HCT116 (cell line): ENCODE results near the gene FAM13C. TPM values are rescaled to one million over a fixed set of nuclear protein-coding genes. Genes with fewer than 3 reads are reported as not detected.

Source experiments
- ATAC-seq: fragments of 200-7000 bp; cut with Tn5 transposase; 2 replicates; pipeline ENCODE4 v1.9.1; 2020; ENCODE audit warnings: mild to moderate bottlenecking, moderate library complexity
- BruUV-seq: library from RNA; stranded (reverse); fragments of 400-500 nt; replicated peaks from 2 replicates; lab custom pipeline; 2021; lab: Mats Ljungman, UMichigan
- CTCF ChIA-PET: fragments of 300-600 bp; sonication (Branson Sonifier 250); formaldehyde crosslinking; loops from one replicate; lab custom pipeline; 2021; ENCODE audit warnings: antibody characterized with exemption; lab: Charles Lee
- POLR2A ChIA-PET: fragments of 300-600, 350-600 bp; sonication (Branson Sonifier 250); formaldehyde crosslinking; loops from one replicate; lab custom pipeline; 2021; ENCODE audit warnings: antibody characterized with exemption; lab: Charles Lee
- RAD21 ChIA-PET, 2 experiments: fragments of 300-600 bp; sonication (Branson Sonifier 250); formaldehyde crosslinking; loops; one replicate each; lab custom pipeline; 2023; ENCODE audit warnings: low total read pairs in 2 of 2; ENCODE audit not compliant: uncharacterized antibody in 2 of 2, unreplicated experiment in 2 of 2, low non-redundant PET in 1 of 2; lab: Charles Lee
- DNase-seq: peaks from one replicate; pipeline ENCODE4 v3.0.0-alpha.2; 2010; ENCODE audit warnings: low read depth, low spot score
- H2AFZ ChIP-seq: fragments of 200-600 bp; shearing (Covaris generic), sonication (generic); 2 replicates; pipeline ENCODE4 v1.6.1; 2017; ENCODE audit warnings: low read depth, mixed run types, mixed read lengths, antibody characterized with exemption, low read length; ENCODE audit not compliant: poor library complexity, severe bottlenecking
- H3K27ac ChIP-seq: 2 replicates; pipeline ENCODE4 v1.5.1; 2012; ENCODE audit warnings: low read depth, low read length
- H3K27me3 ChIP-seq: fragments of 200-600 bp; sonication (generic); 2 replicates; pipeline ENCODE4 v1.6.1; 2016; ENCODE audit warnings: mixed run types, low read length, mixed read lengths; ENCODE audit not compliant: insufficient read depth
- H3K36me3 ChIP-seq, 2 experiments: fragments of 200-500 bp in 1 of 2; fragments of 200-600 bp in 1 of 2; sonication (Bioruptor generic) in 1 of 2; sonication (generic) in 1 of 2; 2 replicates each; pipeline versions ENCODE4 v1.5.1 to v1.6.1; 2014 to 2016; ENCODE audit warnings: low read length in 2 of 2, inconsistent platforms in 1 of 2, mixed read lengths in 1 of 2, mixed run types in 1 of 2; ENCODE audit not compliant: insufficient read depth in 2 of 2, control insufficient read depth in 1 of 2
- H3K4me1 ChIP-seq, 2 experiments: fragments of 200-600 bp in 1 of 2; sonication (generic) in 1 of 2; 2 replicates each; pipeline versions ENCODE4 v1.5.1 to v1.6.1; 2012 to 2017; ENCODE audit warnings: low read length in 2 of 2, inconsistent platforms in 1 of 2, mild to moderate bottlenecking in 1 of 2, mixed read lengths in 1 of 2, mixed run types in 1 of 2, moderate library complexity in 1 of 2; ENCODE audit not compliant: insufficient read depth in 2 of 2, control insufficient read depth in 1 of 2
- H3K4me2 ChIP-seq: fragments of 200-600 bp; sonication (generic); 2 replicates; pipeline ENCODE4 v1.6.1; 2017; ENCODE audit warnings: mixed run types, low read length, mixed read lengths
- H3K4me3 ChIP-seq, 2 experiments: fragments of 200-600 bp in 1 of 2; sonication (generic) in 1 of 2; replicated peaks in 1 of 2; 2 replicates each; pipeline ENCODE4 v1.5.1; 2011 to 2016; ENCODE audit warnings: low read length in 2 of 2, control low read depth in 1 of 2, low read depth in 1 of 2, mild to moderate bottlenecking in 1 of 2, mixed read lengths in 1 of 2, mixed run types in 1 of 2
- H3K79me2 ChIP-seq: fragments of 200-600 bp; sonication (generic); 2 replicates; pipeline ENCODE4 v1.6.1; 2017; ENCODE audit warnings: mild to moderate bottlenecking, mixed run types, low read length, moderate library complexity, mixed read lengths; ENCODE audit not compliant: insufficient read depth
- H3K9ac ChIP-seq: fragments of 200-600 bp; sonication (generic); 2 replicates; pipeline ENCODE4 v1.6.1; 2016; ENCODE audit warnings: low read length, mixed read lengths
- H3K9me2 ChIP-seq: fragments of 200-600 bp; sonication (generic), shearing (Covaris generic); 2 replicates; pipeline ENCODE4 v1.6.1; 2017; ENCODE audit warnings: mixed run types, mild to moderate bottlenecking, moderate library complexity; ENCODE audit not compliant: insufficient read depth
- H3K9me3 ChIP-seq, 2 experiments: fragments of 200-500 bp in 1 of 2; fragments of 200-600 bp in 1 of 2; sonication (Bioruptor generic) in 1 of 2; sonication (generic) in 1 of 2; 2 replicates each; pipeline ENCODE4 v1.6.1; 2014 to 2017; ENCODE audit warnings: low read length in 2 of 2, mixed read lengths in 2 of 2, inconsistent platforms in 1 of 2, low read depth in 1 of 2, mild to moderate bottlenecking in 1 of 2, mixed run types in 1 of 2, moderate library complexity in 1 of 2; ENCODE audit not compliant: control insufficient read depth in 1 of 2, insufficient read depth in 1 of 2
- H4K20me1 ChIP-seq: fragments of 200-600 bp; sonication (generic), shearing (Covaris generic); 2 replicates; pipeline ENCODE4 v1.6.1; 2017; ENCODE audit warnings: mixed run types, mild to moderate bottlenecking, moderate library complexity; ENCODE audit not compliant: insufficient read depth
- CBX3 ChIP-seq: IDR thresholded peaks from 2 replicates; pipeline ENCODE4 v1.6.1; 2012; ENCODE audit warnings: low read depth
- CEBPB ChIP-seq: IDR thresholded peaks from 2 replicates; pipeline ENCODE4 v1.6.1; 2012; ENCODE audit warnings: low read depth
- ELF1 ChIP-seq: IDR thresholded peaks from 2 replicates; pipeline ENCODE4 v1.6.1; 2012; ENCODE audit warnings: low read depth, borderline replicate concordance
- FOSL1 ChIP-seq: IDR thresholded peaks from 2 replicates; pipeline ENCODE4 v1.6.1; 2012; ENCODE audit warnings: low read depth
- JUND ChIP-seq: IDR thresholded peaks from 2 replicates; pipeline ENCODE4 v1.6.1; 2012
- POLR2A ChIP-seq: IDR thresholded peaks from 2 replicates; pipeline ENCODE4 v1.7.0; 2011; ENCODE audit warnings: borderline replicate concordance; ENCODE audit not compliant: insufficient read depth, insufficient read length; ENCODE audit errors: extremely low read depth
- SIN3A ChIP-seq: IDR thresholded peaks from 2 replicates; pipeline ENCODE4 v1.6.1; 2012; ENCODE audit warnings: low read depth
- ZFX ChIP-seq: fragments of 450-650 bp; IDR thresholded peaks from 2 replicates; pipeline ENCODE4 v1.6.1; 2017
- ZNF274 ChIP-seq: fragments of 200-500 bp; sonication (Bioruptor generic); IDR thresholded peaks from 2 replicates; pipeline ENCODE4 v1.6.1; 2014; ENCODE audit warnings: mild to moderate bottlenecking, low read depth, low read length, inconsistent platforms
- intact Hi-C: fragments of 100-400 bp; cut with micrococcal nuclease; formaldehyde crosslinking; loops from 2 replicates; pipeline ENCODE4 v1.10.0; 2022
- total RNA-seq: library from RNA; stranded (reverse); gene quantifications from one replicate; pipeline ENCODE4 v1.2.1, GENCODE V29; 2021; ENCODE audit not compliant: unreplicated experiment
- TF ChIP-seq, protein P1 (sequence below): IDR thresholded peaks from 2 replicates; pipeline ENCODE4 v1.6.1; 2012
- TF ChIP-seq, protein P2 (sequence below), 3 experiments: fragments of 200-600 bp in 1 of 3; sonication (generic) in 1 of 3; IDR thresholded peaks in 2 of 3; conservative IDR thresholded peaks in 1 of 3; 2 replicates each; pipeline ENCODE4 v1.5.1; 2012 to 2017; ENCODE audit warnings: low read depth in 2 of 3, low read length in 2 of 3, antibody characterized with exemption in 1 of 3, borderline replicate concordance in 1 of 3, control low read depth in 1 of 3, mild to moderate bottlenecking in 1 of 3, mixed read lengths in 1 of 3, mixed run types in 1 of 3, moderate library complexity in 1 of 3; ENCODE audit not compliant: insufficient read depth in 1 of 3
- TF ChIP-seq, protein P3 (sequence below): IDR thresholded peaks from 2 replicates; pipeline ENCODE4 v1.6.1; 2012; ENCODE audit warnings: low read depth

FAM13C gene
- total RNA-seq, 1 experiment from 2014 or later = 0.42 TPM

DNA sequence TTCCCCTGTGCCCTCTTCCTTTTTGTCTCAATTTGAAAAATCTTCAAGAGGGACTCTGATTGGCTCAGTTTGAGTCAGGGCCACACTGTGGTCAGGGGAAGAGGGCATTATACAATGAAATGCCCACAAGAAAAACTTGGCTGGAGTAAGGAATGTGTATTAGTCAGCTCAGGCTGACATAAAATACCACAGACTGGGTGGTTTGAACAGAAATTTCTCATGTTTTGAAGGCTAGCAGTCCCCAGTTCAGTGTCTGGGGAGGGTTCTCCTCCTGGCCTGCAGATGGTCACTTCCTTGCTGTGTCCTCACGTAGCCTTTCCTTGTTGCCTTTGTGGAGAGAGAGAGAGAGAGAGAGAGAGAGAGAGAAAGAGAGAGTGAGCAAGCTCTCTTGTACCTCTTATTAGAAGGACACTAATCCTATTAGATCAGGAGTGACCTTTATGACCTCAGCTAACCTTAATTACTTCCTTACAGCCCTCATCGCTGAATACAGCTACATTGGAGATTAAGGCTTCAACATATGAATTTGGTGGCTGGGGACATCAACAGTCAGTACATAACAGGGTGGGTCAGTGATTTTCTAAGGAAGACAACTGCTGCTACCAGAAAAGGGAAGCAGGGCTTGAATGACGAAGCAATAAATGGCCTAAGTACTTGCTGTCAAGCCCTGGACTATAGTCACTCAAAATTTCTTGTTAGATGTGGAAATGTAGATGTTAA is 25.8 kb upstream of the FAM13C start:
- CTCF ChIA-PET = interaction anchor here (1.1 kb wide), 1 partner anchor 192 kb away, joined by 3 read pairs; no protein-coding TSS in a partner anchor
- ATAC-seq (peak; percentile 57; the same call in 1 of the 2 replicates), DNase-seq (no peak)
- Histone ChIP-seq H3K4me3 (no peak overlapping the region), H3K27me3 (peaks cover 4% of the 10 kb centered on the region; the same call in 1 of the 2 replicates), H3K9ac (no peak overlapping the region), H3K4me1 (peaks cover 0 to 7% of the 10 kb centered on the region in 2 experiments; a peak in 1 of 4 replicates), H2AFZ (no peak overlapping the region), H3K27ac (no peak overlapping the region)
- RAD21 ChIA-PET = no interaction called here
- no TSS peak for BruUV-seq
- TF ChIP-seq POLR2A = no peak
- TF ChIP-seq ZNF274 = no peak
- TF ChIP-seq JUND = no peak
- no peak for TF ChIP-seq CBX3
- TF ChIP-seq SIN3A = no peak
- TF ChIP-seq ZFX = no peak
- TF ChIP-seq CEBPB = no peak
- no peak for TF ChIP-seq FOSL1
- TF ChIP-seq, protein P1, sequence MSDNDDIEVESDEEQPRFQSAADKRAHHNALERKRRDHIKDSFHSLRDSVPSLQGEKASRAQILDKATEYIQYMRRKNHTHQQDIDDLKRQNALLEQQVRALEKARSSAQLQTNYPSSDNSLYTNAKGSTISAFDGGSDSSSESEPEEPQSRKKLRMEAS = no peak
- no peak for TF ChIP-seq ELF1
- TF ChIP-seq, protein P2, sequence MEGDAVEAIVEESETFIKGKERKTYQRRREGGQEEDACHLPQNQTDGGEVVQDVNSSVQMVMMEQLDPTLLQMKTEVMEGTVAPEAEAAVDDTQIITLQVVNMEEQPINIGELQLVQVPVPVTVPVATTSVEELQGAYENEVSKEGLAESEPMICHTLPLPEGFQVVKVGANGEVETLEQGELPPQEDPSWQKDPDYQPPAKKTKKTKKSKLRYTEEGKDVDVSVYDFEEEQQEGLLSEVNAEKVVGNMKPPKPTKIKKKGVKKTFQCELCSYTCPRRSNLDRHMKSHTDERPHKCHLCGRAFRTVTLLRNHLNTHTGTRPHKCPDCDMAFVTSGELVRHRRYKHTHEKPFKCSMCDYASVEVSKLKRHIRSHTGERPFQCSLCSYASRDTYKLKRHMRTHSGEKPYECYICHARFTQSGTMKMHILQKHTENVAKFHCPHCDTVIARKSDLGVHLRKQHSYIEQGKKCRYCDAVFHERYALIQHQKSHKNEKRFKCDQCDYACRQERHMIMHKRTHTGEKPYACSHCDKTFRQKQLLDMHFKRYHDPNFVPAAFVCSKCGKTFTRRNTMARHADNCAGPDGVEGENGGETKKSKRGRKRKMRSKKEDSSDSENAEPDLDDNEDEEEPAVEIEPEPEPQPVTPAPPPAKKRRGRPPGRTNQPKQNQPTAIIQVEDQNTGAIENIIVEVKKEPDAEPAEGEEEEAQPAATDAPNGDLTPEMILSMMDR (IDR thresholded peaks at IDR 0.05 in 2 of 3, conservative IDR thresholded peaks at IDR 0.05 in 1 of 3; ENCODE audit: borderline replicate concordance in 1 of 3, insufficient read depth in 1 of 3, low read depth in 2 of 3, low read length in 2 of 3) = no peak
- TF ChIP-seq, protein P3, sequence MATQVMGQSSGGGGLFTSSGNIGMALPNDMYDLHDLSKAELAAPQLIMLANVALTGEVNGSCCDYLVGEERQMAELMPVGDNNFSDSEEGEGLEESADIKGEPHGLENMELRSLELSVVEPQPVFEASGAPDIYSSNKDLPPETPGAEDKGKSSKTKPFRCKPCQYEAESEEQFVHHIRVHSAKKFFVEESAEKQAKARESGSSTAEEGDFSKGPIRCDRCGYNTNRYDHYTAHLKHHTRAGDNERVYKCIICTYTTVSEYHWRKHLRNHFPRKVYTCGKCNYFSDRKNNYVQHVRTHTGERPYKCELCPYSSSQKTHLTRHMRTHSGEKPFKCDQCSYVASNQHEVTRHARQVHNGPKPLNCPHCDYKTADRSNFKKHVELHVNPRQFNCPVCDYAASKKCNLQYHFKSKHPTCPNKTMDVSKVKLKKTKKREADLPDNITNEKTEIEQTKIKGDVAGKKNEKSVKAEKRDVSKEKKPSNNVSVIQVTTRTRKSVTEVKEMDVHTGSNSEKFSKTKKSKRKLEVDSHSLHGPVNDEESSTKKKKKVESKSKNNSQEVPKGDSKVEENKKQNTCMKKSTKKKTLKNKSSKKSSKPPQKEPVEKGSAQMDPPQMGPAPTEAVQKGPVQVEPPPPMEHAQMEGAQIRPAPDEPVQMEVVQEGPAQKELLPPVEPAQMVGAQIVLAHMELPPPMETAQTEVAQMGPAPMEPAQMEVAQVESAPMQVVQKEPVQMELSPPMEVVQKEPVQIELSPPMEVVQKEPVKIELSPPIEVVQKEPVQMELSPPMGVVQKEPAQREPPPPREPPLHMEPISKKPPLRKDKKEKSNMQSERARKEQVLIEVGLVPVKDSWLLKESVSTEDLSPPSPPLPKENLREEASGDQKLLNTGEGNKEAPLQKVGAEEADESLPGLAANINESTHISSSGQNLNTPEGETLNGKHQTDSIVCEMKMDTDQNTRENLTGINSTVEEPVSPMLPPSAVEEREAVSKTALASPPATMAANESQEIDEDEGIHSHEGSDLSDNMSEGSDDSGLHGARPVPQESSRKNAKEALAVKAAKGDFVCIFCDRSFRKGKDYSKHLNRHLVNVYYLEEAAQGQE = no peak
- TF ChIP-seq, all 23 proteins: peak for 0
- Histone ChIP-seq H3K4me2 (no peak overlapping the region), H4K20me1 (no peaks in the 10 kb centered on the region), H3K9me3 (no peaks in the 10 kb centered on the region), H3K79me2 (no peaks in the 10 kb centered on the region), H3K36me3 (no peaks in the 10 kb centered on the region), H3K9me2 (no peaks in the 10 kb centered on the region)
- POLR2A ChIA-PET = no interaction called here
- intact Hi-C loops = no loop called here
